H7 (cell line): ENCODE measurements around the gene BTBD17. TPM values are rescaled to one million over a fixed set of nuclear protein-coding genes. Genes with fewer than 3 reads are reported as not detected.
A peak's percentile ranks its signal among the peaks of the same experiment; 100 is the strongest.

Experiments
- DNase-seq: peaks from one replicate; pipeline ENCODE4 v3.0.0; 2012
- H3K27me3 ChIP-seq: 2 replicates; pipeline ENCODE4 v1.6.0; 2011; ENCODE audit warnings: mild to moderate bottlenecking, low read length; ENCODE audit not compliant: control insufficient read depth, insufficient read depth
- H3K36me3 ChIP-seq: replicated peaks from 2 replicates; pipeline ENCODE4 v1.5.1; 2011; ENCODE audit warnings: low read length; ENCODE audit not compliant: control insufficient read depth, insufficient read depth
- H3K4me3 ChIP-seq: 2 replicates; pipeline ENCODE4 v1.5.1; 2011; ENCODE audit warnings: low read depth, mild to moderate bottlenecking, control low read depth, low read length, moderate library complexity; ENCODE audit not compliant: insufficient read depth
- total RNA-seq: library from RNA; depleted of rRNA; stranded (reverse); fragments of >200 nt; shearing (Covaris generic); gene quantifications from 2 replicates; pipeline ENCODE4 v1.2.3, GENCODE V29; 2014

BTBD17 gene
- total RNA-seq, 1 experiment from 2014 or later: 1.3 TPM

DNA sequence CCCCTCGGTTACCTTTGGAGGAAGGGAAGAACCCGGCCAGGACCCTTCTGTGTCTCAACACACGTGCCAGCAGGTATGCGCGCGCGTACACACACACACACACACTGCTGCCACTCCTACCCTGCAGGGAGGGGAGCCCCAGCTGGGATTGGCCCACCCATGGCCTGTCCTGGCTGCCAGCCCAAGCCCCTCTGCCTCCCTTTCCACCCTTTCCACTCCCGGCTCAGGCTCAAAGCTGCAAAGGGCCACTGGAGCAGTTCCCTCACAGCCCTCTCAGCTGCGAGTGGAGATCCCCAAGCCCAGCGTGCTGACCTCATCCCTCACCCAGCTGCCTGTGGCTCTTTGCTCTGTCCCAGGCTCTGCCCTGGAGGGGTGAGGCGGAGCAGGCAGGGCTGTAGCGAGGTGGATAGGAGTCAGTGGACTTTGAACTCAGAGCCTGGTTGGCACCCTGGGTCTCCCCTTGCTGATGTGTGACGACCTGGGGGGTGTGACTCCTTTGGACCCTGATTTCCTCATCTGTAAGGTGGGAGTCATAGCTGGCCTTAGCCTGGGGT lies 21.1 kb downstream of the BTBD17 start:
- Histone ChIP-seq H3K36me3 (no peaks in the 10 kb centered on the region), H3K27me3 (no peaks in the 10 kb centered on the region), H3K4me3 (no peak overlapping the region)
- peak; percentile 73 for DNase-seq

DNA sequence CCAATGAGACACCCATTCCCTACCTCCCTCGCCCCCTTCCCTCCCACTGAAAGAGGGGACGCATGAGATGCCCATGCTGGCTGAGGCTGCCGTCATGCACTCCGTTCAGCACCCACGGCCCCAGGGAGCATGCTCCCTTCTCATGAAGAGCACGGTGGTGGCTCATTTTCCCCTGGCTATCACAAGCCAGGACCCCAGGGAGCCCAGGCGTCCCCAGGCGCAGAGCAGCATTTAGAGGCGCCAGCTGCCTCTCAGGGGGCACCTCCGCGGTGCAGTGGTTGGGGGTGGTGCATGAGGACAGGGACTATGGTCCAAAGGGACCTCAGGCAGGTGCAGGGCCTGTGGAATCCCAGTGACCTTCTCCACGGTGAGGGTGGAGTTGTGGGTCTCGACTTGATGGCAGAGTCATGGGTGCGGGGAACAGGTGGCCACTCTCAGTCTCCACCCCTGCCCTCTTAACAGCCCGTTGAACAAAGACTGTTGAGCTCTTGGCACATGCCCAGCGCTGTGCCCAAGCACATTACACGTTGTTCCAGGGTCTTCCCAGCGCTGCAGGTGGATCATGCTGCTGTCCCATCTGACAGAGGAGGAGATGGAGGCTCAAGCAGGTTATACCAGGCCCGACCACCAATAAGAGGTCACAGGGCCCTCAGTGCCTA lies 22.0 kb downstream of the BTBD17 start:
- Histone ChIP-seq H3K36me3 (no peaks in the 10 kb centered on the region), H3K4me3 (no peak overlapping the region), H3K27me3 (no peaks in the 10 kb centered on the region)
- no peak for DNase-seq

DNA sequence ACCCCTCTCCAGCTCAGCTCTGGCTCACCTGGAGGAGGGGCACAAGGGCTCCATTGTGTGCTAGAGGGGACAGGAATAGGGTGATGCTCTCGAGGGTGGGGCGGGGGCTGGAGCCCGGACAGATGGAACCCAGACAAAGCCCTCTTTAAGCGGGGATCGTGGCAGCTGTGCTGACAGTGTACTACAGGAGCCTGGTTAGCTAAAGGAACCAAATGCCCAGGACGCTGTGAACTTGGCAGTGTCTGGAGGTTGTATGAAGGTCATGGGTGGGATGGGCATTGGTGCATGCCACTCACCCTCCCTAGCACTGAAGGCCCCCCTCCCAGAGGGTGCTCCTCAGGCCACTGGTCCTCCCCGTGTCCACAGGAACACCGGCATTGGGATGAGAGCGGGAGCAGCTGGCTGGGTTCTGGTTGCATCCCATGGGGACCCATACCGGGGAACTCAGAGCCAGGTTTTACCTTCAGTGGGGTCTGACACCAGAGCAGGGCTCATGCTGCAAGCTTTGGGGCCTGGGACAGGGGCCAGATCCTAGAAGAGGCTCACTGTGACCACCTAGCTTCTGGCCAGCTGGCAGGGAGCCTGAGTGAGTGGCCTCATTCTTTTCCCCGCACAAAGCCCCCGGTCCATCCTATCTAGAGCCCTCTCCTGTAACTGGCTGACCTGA lies 23.7 kb downstream of the BTBD17 start:
- peak; percentile 43 for DNase-seq
- H3K27me3 ChIP-seq: no peaks in the 10 kb centered on the region
- no peak overlapping the region for H3K4me3 ChIP-seq
- H3K36me3 ChIP-seq: no peaks in the 10 kb centered on the region

DNA sequence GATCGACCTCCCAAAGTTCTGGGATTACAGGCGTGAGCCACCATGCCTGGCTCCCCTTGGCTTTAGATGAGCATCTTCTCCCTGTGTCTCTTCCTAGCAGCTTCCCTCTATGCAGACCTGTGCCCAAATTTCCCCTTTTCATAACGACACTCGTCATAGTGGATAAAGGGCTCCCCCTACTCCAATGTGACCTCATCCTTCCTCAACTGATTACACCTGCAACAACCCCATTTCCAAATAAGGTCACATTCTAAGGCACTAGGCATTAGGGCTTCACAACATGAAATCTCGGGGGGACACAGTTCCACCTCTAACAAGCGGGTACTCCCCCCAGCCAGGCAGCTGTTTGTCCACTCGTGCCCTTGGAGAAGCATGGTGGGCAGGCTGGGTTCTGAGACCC lies 25.4 kb downstream of the BTBD17 start:
- Histone ChIP-seq H3K4me3 (no peak overlapping the region), H3K27me3 (no peaks in the 10 kb centered on the region), H3K36me3 (no peaks in the 10 kb centered on the region)
- no peak for DNase-seq

DNA sequence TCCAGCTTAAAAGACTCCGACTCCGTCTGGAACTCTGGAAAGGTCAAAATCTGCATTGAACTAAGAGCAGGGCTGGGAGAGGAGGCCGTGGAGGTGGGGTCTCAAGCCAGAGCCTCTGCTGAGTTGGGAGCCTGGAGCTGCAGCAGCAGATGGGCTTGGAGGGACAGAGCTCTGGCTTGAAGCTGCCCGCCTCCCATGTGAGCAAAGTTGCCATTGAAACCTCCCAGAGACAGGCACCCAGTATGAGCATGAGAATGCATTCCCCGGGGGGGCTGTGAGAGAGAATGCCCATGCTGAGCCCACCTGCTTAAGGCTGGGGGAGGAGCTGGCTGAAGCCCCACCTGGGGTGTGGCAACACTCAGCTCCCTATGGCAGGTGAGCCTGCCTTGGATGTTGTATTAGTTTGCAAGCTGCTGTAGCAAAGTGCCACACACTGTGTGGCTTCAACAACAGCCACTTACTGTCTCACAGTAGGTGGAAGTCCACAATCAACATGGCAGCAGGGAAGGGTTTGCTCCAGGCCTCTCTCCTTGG lies 26.1 kb downstream of the BTBD17 start:
- DNase-seq: peak; percentile 73
- Histone ChIP-seq H3K27me3 (no peaks in the 10 kb centered on the region), H3K4me3 (no peak overlapping the region), H3K36me3 (no peaks in the 10 kb centered on the region)

DNA sequence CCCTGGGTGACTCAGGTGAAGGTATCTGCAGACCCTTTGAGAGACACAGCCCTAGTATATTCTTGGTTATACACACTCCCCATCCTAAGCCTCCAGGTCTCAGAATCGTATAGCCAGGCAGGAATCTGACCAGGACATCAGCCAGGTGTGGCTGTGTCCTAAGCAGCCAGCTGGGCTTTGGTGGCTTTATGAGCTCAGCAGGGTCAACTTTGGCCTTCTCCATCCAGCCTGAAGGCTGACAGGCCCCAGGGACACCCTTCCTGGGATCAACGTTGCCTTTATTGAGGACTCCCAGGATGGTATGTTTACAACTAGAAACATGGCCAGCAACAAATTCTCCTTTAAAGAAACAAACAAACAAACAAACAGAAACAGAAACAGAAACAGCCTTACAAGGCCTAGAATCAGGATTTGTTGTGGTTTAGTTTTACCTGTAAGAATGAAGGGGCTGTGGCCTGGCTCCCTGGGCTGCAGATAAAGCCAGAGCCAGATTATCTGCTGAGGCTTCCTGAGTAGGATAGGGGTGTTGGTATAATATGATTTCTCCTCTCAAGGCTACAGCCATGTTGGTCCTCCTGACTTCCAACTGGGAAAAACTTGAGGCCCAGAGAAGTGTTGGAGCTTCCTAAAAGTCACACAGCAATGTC lies 27.2 kb downstream of the BTBD17 start:
- Histone ChIP-seq H3K4me3 (no peak overlapping the region), H3K36me3 (no peaks in the 10 kb centered on the region), H3K27me3 (no peaks in the 10 kb centered on the region)
- no peak for DNase-seq

DNA sequence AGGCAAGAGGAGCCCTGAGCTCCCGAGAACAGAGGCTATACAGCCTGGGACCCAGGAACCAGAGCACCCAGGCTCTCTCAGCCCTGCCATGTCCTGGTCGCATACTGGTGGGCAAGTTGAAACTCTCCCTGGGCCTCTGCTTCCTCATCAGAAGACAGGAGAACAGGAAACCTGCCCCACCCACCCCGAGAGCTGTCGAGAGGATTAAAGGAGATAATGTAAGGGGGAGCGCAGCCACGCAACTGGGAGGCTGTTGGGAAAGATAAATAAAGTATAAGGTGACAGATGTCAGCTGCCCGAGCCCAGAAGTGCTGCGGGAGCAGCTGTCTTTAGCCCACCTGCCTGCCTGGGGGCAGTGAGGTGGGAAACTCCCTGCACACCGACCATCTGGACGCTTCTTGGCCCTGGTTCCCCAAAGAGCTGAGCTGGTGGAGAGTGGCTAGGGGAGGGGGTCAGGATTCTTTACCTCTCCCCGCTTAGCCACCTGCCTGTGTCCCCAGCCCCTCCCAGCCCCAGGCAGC lies 28.8 kb downstream of the BTBD17 start:
- no peak overlapping the region for H3K4me3 ChIP-seq
- no peaks in the 10 kb centered on the region; the same call in 1 of the 2 replicates for H3K27me3 ChIP-seq
- DNase-seq: peak; percentile 62
- H3K36me3 ChIP-seq: no peaks in the 10 kb centered on the region

DNA sequence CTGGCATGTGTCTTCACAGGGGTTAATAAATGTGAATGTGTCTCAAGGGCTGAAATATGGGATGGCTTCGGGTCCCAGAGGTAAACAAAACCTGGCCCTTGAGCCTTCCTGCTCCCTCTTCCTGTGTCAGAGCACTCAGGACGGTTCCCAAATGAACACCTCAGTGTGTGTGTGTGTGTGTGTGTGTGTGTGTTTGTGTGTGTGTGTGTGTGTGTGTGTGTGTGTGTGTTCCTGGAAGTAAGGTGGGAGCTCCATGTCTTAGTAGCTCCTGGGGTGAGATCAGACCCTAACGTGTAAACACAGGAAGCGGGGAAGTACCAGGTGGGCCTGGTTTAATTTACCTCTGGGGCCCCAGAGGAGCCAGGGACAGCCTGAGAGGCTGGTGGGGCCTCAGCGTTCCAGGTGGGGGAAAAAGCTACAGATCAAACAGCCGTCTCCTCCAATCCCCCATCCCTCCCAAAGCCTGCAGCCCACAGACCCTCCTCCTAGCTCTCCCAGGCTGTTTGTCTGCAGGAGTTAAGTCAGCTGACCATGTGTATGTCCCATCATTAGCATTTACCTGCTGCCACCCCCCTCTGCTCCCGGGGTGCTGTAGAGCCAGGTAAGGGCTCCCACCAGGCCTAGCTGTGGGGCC lies 29.5 kb downstream of the BTBD17 start:
- Histone ChIP-seq H3K27me3 (peaks cover under 1% of the 10 kb centered on the region), H3K4me3 (no peak overlapping the region), H3K36me3 (no peaks in the 10 kb centered on the region)
- peak; percentile 75 for DNase-seq

DNA sequence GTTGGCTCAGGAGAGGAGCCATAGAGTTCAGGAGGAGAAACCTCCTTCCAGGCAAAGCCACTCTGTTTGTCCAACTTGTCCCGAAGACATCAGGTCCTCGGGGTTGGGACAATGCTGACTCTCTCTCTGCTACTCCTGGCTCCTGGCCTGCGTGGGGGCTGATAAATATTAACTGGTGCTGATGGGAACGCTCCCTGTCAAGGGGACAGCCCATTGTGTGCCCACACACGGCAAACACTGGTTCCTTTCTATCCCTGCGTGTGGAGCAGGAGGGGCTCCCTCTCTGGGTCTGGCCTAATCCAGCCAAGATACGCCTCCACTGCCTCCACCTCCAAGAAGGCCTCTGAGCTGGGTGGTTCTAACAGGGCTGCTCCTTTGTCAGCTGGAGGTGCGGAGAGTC lies 31.2 kb downstream of the BTBD17 start:
- DNase-seq: no peak
- no peaks in the 10 kb centered on the region for H3K36me3 ChIP-seq
- no peak overlapping the region for H3K4me3 ChIP-seq
- H3K27me3 ChIP-seq: peaks cover 13% of the 10 kb centered on the region

DNA sequence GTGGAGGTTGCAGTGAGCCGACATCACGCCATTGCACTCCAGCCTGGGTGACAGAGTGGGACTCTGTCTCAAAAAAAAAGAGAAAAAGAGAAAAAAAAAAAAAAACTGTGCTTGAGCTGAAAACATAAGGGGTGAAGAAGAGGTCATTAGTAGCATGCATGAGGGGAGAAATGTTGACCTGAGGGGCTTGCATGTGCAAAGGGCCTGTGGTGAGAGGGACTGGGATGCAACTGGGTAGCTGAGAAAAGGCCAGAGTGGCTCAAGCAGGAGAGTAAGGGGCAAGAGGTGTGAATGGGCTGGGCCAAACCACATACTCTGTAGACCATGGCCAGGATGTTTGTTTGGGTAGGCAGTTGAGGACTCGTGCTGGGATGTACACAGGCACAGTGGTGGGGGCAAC lies 32.3 kb downstream of the BTBD17 start:
- DNase-seq: no peak
- peaks cover 19% of the 10 kb centered on the region for H3K27me3 ChIP-seq
- H3K36me3 ChIP-seq: no peaks in the 10 kb centered on the region
- no peak overlapping the region for H3K4me3 ChIP-seq

DNA sequence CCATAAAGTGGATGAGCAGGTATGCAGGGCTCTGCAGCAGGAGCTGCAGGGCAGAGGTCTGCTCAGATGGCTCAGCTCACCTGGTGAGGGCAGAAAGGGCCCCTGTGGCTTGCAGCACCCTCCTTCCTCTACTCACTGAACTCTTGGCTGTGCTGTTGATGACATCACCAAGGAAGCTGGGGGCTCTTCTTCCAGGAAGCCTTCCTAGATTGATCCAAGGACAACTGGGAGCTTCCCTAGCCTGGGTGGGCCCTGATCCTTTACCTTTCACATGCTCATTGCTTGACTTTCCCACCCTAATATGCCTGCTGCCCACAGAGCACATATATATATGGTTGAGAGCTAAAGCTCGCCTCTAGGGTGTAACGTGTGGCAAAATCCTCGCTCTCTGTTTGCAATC lies 33.2 kb downstream of the BTBD17 start:
- DNase-seq: no peak
- Histone ChIP-seq H3K27me3 (peaks cover 19% of the 10 kb centered on the region), H3K4me3 (no peak overlapping the region), H3K36me3 (no peaks in the 10 kb centered on the region)

DNA sequence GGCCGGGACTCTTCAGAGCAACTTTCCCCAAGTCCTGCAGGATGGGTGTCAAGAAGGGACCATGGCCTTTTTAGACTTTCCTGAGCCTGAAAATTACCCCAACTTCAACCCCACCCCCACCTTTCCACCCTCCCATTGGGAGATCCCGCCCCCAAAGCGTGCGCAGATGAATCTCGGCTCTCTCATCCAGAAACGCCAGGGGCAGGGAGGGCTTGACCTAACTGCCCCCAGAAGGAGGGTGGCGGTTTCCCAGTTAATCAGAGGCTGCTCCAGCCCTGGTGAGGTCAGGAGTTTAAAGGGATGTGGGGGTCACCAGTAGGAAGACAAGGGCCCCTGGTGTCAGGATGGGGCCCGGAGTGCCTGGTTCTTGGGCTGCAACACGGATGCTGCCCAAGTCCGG lies 35.2 kb downstream of the BTBD17 start:
- no peaks in the 10 kb centered on the region for H3K36me3 ChIP-seq
- DNase-seq: peak; percentile 82
- H3K4me3 ChIP-seq: peak overlapping the region; percentile 40
- peaks cover 19% of the 10 kb centered on the region for H3K27me3 ChIP-seq

DNA sequence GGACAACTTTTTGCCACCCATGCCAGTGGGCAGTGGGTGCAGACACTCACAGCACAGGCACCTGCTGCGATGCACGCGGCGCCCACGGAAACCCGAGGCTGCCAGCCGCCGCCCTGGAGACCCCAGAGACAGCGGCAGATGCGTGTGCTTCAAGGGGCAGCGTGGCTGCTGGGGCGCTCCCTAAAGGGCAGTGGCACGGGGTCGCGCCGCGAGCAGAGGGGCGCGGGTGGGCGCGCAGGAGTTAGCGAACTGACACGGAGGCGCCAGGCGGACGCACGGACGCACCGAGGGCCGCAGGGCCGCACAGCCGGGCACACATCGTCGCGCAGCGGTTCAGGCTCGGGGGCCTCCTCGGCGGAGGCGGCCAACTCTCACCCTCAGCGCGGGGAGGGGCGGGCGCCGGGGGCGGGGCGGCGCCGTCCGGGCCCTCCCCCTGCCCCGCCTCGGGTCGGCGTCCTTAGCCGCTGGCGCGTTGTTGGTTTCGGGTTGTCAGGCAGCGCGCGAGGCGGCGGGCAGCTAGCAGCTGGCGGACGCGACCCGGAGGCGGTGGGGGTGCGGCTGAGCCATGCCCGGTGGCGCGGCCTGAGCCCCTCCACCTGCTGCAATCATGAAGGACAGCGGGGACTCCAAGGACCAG lies 35.8 kb downstream of the BTBD17 start, which contains the start of gene KIF19:
TSS of gene KIF19 (plus strand) at position 484 of the 637 bp plus-strand sequence. CDS start at position 608, 124 bp downstream.
- peak within 1 kb of the TSS; percentile 40 for H3K4me3 ChIP-seq
- no peaks in the 10 kb centered on the region for H3K36me3 ChIP-seq
- peaks cover 19% of the 10 kb centered on the region for H3K27me3 ChIP-seq
- peak; percentile 99 for DNase-seq

DNA sequence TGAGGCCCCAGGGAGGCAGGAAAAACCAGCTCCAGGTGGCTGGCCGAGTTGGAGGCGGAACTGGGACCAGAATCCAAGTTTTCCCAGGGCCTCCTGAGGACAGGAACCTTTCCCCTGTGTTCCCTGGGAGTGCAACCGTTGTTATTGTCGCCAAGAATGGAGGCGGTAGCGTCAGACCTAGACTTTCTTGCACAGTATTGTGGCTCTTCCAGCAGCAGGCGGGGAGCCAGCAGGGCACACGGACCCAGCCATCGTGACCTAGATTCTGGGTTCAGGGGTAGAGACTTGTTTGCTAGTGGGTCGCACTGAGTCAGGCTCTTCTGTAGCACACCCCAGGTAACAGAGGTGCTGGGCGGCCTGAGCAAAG lies 36.3 kb downstream of the BTBD17 start:
- peaks cover 19% of the 10 kb centered on the region for H3K27me3 ChIP-seq

More for the DNA sequence above, 36.3 kb downstream of the BTBD17 start:
- H3K4me3 ChIP-seq: peak overlapping the region; percentile 38; the same call in 1 of the 2 replicates
- no peaks in the 10 kb centered on the region for H3K36me3 ChIP-seq
- peak; percentile 70 for DNase-seq
